GM10266 (cell line): ENCODE measurements around the gene ZNF512.
"Not testable (repeated sequence)": the region's sequence is repeated elsewhere in the genome, so short reads cannot be mapped to it uniquely, and the experiment has no call there.

ENCODE experiments used
- DNase-seq: peaks from one replicate; pipeline ENCODE4 v3.0.0; 2012; ENCODE audit errors: extremely low spot score
- CTCF ChIP-seq: IDR thresholded peaks from 2 replicates; pipeline ENCODE4 v1.5.1; 2012; ENCODE audit warnings: mild to moderate bottlenecking, low read depth; ENCODE audit not compliant: control insufficient read depth, insufficient read depth; ENCODE audit errors: missing control alignments

The ZNF512 gene

DNA sequence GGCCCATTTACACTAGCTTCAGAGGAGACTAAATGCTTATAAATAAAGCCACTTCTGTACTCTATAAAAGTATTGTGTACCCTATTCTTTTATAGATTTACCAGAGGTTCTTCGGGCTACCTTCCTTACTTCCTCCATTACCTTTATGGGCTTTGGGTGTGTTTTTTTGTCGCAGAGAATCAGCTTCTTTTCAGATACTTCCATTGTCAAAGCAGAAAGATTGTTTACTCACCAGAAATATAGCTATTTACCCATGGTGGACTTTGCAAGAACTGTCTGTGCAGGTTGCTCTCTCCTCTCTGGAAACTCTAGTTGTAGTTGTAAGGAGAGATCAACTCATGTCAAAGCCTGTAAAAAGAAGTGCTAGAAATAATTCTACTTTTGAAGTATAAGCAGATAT lies 31.1 kb downstream of the ZNF512 start:
- DNase-seq: no peak
- no peak for TF ChIP-seq CTCF

- no peak for TF ChIP-seq CTCF
- DNase-seq: no peak
These were observed 32.5 kb downstream of the ZNF512 start for GRCh38 chr2:27615316-27615715.

- TF ChIP-seq CTCF: no peak
- no peak for DNase-seq
These were observed 38.7 kb downstream of the ZNF512 start for GRCh38 chr2:27621524-27621923.

DNA sequence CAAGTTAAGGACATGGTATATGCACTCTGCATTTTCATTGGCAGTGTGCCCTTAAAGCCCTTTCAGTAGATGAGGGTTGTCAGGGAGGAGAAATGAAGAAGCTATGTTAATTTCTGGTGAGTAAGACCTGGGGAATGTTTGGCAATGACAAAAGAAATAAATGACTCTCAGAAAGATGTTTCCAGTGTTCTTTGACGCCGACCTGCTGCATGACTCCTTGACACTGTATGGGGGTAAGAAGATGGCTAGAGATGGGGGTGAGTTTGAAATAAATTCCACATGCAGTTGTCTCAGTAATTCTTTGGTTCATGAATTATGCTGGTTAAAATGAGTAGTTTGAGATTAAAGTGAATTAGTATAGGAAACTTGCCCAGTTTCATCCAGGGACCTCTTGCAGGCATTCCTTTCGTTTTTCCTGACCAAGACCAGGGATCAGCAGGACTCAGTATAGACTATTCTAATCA lies 40.1 kb downstream of the ZNF512 start:
- no peak for TF ChIP-seq CTCF

GRCh38 chr2:27624943-27625342 lies 42.1 kb downstream of the ZNF512 start:
- DNase-seq: no peak
- no peak for TF ChIP-seq CTCF

More for the DNA sequence above, 40.1 kb downstream of the ZNF512 start:
- no peak for DNase-seq

- not testable (repeated sequence) for DNase-seq
These were observed 43.5 kb downstream of the ZNF512 start for GRCh38 chr2:27626323-27626722.

DNA sequence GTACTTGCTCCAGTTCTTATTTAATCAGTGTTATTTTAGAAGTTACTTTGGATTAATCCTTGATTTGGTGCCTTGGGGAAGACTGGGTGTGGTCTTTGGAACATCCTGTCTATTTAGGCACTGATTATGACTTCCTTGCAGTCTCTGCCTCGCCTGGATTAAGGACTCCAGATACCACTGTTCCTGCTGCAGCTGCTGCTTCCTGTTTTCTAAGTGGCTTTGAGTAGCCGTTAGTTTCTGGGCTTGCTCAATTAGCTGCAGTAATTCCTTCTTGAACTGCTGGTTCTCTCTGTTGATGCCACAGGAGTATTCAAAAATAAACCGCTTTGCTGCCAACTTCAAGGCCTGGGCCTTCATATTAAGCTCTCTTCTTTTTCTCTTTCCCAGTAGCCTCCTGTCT lies 44.1 kb downstream of the ZNF512 start:
- not testable (repeated sequence) for DNase-seq

- no peak for TF ChIP-seq CTCF
- no peak for DNase-seq
These were observed 45.3 kb downstream of the ZNF512 start for GRCh38 chr2:27627963-27628766.
